Hepatocyte (in vitro differentiated cells): ENCODE results near the gene ZNF318.

Source experiments
- EZH2 ChIP-seq: fragments of 200-600 bp; sonication (generic); IDR thresholded peaks from 2 replicates; pipeline ENCODE4 v1.6.1; 2016; ENCODE audit warnings: antibody characterized with exemption, mild to moderate bottlenecking, borderline replicate concordance
- EZH2phosphoT487 ChIP-seq: fragments of 200-600 bp; sonication (generic); IDR thresholded peaks from one replicate; pipeline ENCODE4 v1.6.1; 2018; ENCODE audit warnings: antibody characterized with exemption, mild to moderate bottlenecking, low read depth, moderate library complexity; ENCODE audit not compliant: unreplicated experiment, severe bottlenecking
- TF ChIP-seq, protein P1 (sequence below): fragments of 200-600 bp; sonication (generic); IDR thresholded peaks from 2 replicates; pipeline ENCODE4 v1.5.1; 2016; ENCODE audit warnings: antibody characterized with exemption, mild to moderate bottlenecking; ENCODE audit not compliant: poor library complexity

DNA sequence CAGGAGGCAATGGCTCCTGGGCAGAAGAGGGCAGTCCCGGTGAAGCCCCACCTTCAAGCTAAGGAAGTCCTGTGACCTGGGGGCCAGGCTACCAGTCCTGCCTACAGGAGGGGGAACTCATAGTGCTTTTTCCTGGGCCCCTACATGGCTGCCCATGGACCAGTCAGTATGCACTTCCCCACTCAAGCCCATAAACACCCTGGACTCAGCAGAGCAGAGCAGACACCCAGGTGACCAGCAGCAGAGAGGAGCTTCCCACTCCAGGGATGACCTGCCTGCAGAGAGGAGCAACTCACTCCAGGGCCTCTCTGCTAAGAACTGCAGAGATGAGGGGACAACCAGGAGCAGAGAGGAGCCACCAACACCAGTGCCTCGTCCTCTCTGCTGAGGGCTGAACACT is 43.6 kb upstream of the ZNF318 start:
- TF ChIP-seq, protein P1, sequence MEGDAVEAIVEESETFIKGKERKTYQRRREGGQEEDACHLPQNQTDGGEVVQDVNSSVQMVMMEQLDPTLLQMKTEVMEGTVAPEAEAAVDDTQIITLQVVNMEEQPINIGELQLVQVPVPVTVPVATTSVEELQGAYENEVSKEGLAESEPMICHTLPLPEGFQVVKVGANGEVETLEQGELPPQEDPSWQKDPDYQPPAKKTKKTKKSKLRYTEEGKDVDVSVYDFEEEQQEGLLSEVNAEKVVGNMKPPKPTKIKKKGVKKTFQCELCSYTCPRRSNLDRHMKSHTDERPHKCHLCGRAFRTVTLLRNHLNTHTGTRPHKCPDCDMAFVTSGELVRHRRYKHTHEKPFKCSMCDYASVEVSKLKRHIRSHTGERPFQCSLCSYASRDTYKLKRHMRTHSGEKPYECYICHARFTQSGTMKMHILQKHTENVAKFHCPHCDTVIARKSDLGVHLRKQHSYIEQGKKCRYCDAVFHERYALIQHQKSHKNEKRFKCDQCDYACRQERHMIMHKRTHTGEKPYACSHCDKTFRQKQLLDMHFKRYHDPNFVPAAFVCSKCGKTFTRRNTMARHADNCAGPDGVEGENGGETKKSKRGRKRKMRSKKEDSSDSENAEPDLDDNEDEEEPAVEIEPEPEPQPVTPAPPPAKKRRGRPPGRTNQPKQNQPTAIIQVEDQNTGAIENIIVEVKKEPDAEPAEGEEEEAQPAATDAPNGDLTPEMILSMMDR, result no peak
- TF ChIP-seq EZH2 (no peak), EZH2phosphoT487 (no peak)
